Brain microvascular endothelial cell (primary cell): ENCODE results near the gene RBM12.
A peak's percentile ranks its signal among the peaks of the same experiment; 100 is the strongest.
"Not testable (repeated sequence)": the region's sequence is repeated elsewhere in the genome, so short reads cannot be mapped to it uniquely, and the experiment has no call there.

ENCODE experiments used
- DNase-seq: peaks from one replicate; pipeline ENCODE4 v3.0.0-alpha.2; 2020
- H3K27ac ChIP-seq: fragments of 250-450 bp; sonication (Bioruptor Pico); 2 replicates; pipeline ENCODE4 v1.5.1; 2020; ENCODE audit warnings: mild to moderate bottlenecking, moderate library complexity
- H3K27me3 ChIP-seq: fragments of 250-450 bp; sonication (Bioruptor Pico); replicated peaks from 2 replicates; pipeline ENCODE4 v1.5.1; 2020; ENCODE audit warnings: mild to moderate bottlenecking
- H3K36me3 ChIP-seq: fragments of 250-450 bp; sonication (Bioruptor Pico); replicated peaks from 2 replicates; pipeline ENCODE4 v1.5.1; 2020; ENCODE audit warnings: mild to moderate bottlenecking
- H3K4me3 ChIP-seq: 2 replicates; pipeline ENCODE4 v1.5.1; 2011; ENCODE audit warnings: low read depth, mild to moderate bottlenecking, control low read depth, low read length, moderate library complexity
- CTCF ChIP-seq: IDR thresholded peaks from 2 replicates; pipeline ENCODE4 v1.5.1; 2011; ENCODE audit warnings: low read depth, mild to moderate bottlenecking, moderate library complexity, low read length, control low read depth, inconsistent platforms; ENCODE audit errors: missing control alignments
- in situ Hi-C: cut with HindIII; loops from 2 replicates; pipeline ENCODE4 v1.10.0; 2017; ENCODE audit warnings: low sequenced_read_pairs, low pct_ligation_motif_present

RBM12 gene

GRCh38 chr20:35664466-35665206 lies at the start of gene RBM12, which contains the start of gene CPNE1:
TSS of gene RBM12 (minus strand) at chr20:35664900. CDS start at chr20:35655322, 9,578 bp downstream.
TSS of gene CPNE1 (minus strand) at chr20:35664900. CDS start at chr20:35632923, 31,977 bp downstream.
- in situ Hi-C loops = no loop called here
- H3K27ac ChIP-seq = peak within 1 kb of the TSS; percentile 95
- H3K4me3 ChIP-seq = peak within 1 kb of the TSS; percentile 92
- DNase-seq = peak; percentile 87
- TF ChIP-seq CTCF = peak; percentile 9
- H3K27me3 ChIP-seq = no peaks in the 10 kb centered on the region
- peaks cover 7% of the 10 kb centered on the region for H3K36me3 ChIP-seq

GRCh38 chr20:35714127-35714526 lies 49.4 kb upstream of the RBM12 start:
- no peak overlapping the region for H3K27ac ChIP-seq
- no peak overlapping the region for H3K4me3 ChIP-seq
- DNase-seq = no peak
- in situ Hi-C loops = no loop called here
- no peak for TF ChIP-seq CTCF
- no peaks in the 10 kb centered on the region for H3K27me3 ChIP-seq
- H3K36me3 ChIP-seq = peaks cover 91% of the 10 kb centered on the region

- H3K27me3 ChIP-seq, H3K27ac ChIP-seq, in situ Hi-C loops, H3K4me3 ChIP-seq, DNase-seq: not testable (repeated sequence)
- peaks cover 87% of the 10 kb centered on the region for H3K36me3 ChIP-seq
Observed at GRCh38 chr20:35713120-35713519, 48.4 kb upstream of the RBM12 start.

- Histone ChIP-seq H3K27me3 (no peaks in the 10 kb centered on the region), H3K27ac (no peak overlapping the region), H3K36me3 (peaks cover 76% of the 10 kb centered on the region), H3K4me3 (no peak overlapping the region)
- in situ Hi-C loops = no loop called here
- DNase-seq = no peak
- TF ChIP-seq CTCF = no peak
Observed at GRCh38 chr20:35711588-35712209, 47.0 kb upstream of the RBM12 start.

- in situ Hi-C loops = no loop called here
- H3K27ac ChIP-seq = no peak overlapping the region
- no peak for DNase-seq
- H3K27me3 ChIP-seq = no peaks in the 10 kb centered on the region
- no peak for TF ChIP-seq CTCF
- peaks cover 76% of the 10 kb centered on the region for H3K36me3 ChIP-seq
- H3K4me3 ChIP-seq = no peak overlapping the region
Observed at GRCh38 chr20:35710884-35711587, 46.3 kb upstream of the RBM12 start.

- Histone ChIP-seq H3K27ac (no peak overlapping the region), H3K36me3 (peaks cover 77% of the 10 kb centered on the region), H3K27me3 (no peaks in the 10 kb centered on the region), H3K4me3 (no peak overlapping the region)
- in situ Hi-C loops = no loop called here
- no peak for TF ChIP-seq CTCF
- DNase-seq = no peak
Observed at GRCh38 chr20:35710039-35710438, 45.3 kb upstream of the RBM12 start.
